Mesothelial cell of epicardium (in vitro differentiated cells): ENCODE data around the gene CIPC. TPM values are rescaled to one million over a fixed set of nuclear protein-coding genes. Genes with fewer than 3 reads are reported as not detected.
A peak's percentile ranks its signal among the peaks of the same experiment; 100 is the strongest.

ENCODE experiments used
- DNase-seq, 2 experiments: peaks; one replicate each; pipeline ENCODE4 v3.0.0; 2021; ENCODE audit warnings: low spot score in 2 of 2; ENCODE audit not compliant: unreplicated experiment in 2 of 2
- H3K27ac Mint-ChIP-seq: 2 replicates; pipeline ENCODE4 v1.8.0; 2021; ENCODE audit warnings: mixed read lengths
- H3K27me3 Mint-ChIP-seq: 2 replicates; pipeline ENCODE4 v1.8.0; 2021; ENCODE audit warnings: low read depth, mixed read lengths
- H3K36me3 Mint-ChIP-seq: 2 replicates; pipeline ENCODE4 v1.8.0; 2021; ENCODE audit warnings: mixed read lengths
- H3K4me1 Mint-ChIP-seq: 2 replicates; pipeline ENCODE4 v1.8.0; 2021; ENCODE audit warnings: mixed read lengths
- H3K4me3 Mint-ChIP-seq: 2 replicates; pipeline ENCODE4 v1.8.0; 2021; ENCODE audit warnings: mild to moderate bottlenecking, moderate library complexity, mixed read lengths
- H3K9me3 Mint-ChIP-seq: 2 replicates; pipeline ENCODE4 v1.8.0; 2021; ENCODE audit warnings: mixed read lengths
- total RNA-seq: library from RNA; stranded (reverse); gene quantifications from 3 replicates; pipeline ENCODE4 v1.2.1, GENCODE V29; 2021
- TF ChIP-seq, protein P1 (sequence below): fragments of 200-600 bp; sonication (generic); IDR thresholded peaks from one replicate; pipeline ENCODE4 v1.5.0; 2021; ENCODE audit warnings: antibody characterized with exemption; ENCODE audit not compliant: unreplicated experiment

Gene CIPC
- total RNA-seq, 1 donor from 2014 or later = 22.9 TPM

DNA sequence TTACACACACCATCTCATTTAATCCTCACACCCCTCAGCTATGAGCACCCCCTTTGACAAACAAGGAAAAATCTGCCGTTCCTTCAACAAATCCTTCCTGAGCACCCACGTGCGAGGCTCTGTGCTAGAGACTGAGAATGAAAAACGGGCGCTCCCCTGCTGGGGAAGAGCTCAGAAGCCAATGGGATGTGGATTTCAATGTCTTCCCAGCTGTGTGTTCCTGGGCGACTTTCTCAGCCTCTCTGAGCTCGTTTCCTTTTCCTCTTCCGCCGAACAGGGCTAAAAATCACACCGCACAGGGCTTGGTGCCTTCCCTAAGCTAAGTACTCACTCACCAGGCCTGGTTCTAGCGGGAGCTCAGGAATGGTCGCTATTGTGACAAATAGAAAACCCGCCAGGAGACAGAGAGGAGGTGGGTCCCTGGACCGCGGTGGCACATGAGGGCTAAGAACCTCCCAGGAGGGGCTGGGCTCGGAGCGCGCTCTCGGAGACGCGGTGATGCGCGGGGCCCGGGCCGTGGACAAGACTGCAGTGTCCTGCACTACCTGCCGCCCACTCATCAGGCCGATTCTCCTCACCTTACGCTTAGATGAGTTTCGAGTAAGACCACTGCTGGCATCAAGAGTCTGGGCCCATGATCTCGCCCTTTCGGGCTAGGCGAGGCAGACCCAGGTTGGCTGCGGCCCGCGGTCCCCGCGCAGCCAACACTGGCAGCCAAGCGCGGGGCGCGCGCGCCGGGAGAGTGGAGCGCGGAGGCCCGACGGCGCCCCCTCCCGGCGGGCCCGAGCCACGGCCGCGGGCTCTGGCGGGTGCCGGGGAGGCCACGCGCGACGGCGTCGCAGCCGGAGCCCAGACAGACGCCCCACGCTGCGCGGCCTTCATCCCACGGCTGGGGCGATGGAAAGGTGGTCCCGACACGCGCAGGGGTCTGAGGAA, 26.6 kb downstream of the CIPC start:
- Mint-ChIP-seq H3K36me3 (peaks cover 4% of the 10 kb centered on the region), H3K4me1 (peaks cover 22% of the 10 kb centered on the region), H3K4me3 (peak overlapping the region; percentile 77), H3K27me3 (peaks cover 59% of the 10 kb centered on the region), H3K27ac (no peak overlapping the region), H3K9me3 (no peaks in the 10 kb centered on the region)
- DNase-seq = peak in 1 of 2 experiments; percentile 73
- TF ChIP-seq, protein P1, sequence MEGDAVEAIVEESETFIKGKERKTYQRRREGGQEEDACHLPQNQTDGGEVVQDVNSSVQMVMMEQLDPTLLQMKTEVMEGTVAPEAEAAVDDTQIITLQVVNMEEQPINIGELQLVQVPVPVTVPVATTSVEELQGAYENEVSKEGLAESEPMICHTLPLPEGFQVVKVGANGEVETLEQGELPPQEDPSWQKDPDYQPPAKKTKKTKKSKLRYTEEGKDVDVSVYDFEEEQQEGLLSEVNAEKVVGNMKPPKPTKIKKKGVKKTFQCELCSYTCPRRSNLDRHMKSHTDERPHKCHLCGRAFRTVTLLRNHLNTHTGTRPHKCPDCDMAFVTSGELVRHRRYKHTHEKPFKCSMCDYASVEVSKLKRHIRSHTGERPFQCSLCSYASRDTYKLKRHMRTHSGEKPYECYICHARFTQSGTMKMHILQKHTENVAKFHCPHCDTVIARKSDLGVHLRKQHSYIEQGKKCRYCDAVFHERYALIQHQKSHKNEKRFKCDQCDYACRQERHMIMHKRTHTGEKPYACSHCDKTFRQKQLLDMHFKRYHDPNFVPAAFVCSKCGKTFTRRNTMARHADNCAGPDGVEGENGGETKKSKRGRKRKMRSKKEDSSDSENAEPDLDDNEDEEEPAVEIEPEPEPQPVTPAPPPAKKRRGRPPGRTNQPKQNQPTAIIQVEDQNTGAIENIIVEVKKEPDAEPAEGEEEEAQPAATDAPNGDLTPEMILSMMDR = peak; percentile 60

DNA sequence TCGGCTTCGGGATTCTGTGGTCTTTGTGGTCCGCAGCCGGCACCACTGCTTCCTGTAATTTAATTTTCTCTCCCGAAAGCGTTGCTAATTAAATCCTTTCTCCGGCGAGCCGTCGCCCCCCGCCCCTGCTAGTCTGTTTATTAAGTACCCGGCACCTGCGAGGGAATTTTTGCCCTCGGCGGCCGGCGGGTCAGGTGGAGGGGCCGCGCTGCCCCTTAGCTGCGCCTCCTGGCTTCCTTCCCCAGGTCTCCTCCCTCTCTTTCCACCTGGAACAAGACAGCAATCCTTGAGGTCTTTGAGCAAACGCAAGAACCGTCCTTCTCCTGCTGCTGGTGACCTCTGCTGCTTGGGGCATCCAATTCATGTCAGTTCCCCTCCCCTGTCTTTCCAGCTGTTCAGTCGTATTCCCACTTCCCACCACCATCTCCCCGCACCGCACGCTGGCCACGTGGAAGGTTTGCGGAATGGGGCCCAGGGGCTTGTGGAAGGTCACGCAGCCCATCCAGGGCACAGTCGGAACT, 27.3 kb downstream of the CIPC start:
- no peak for DNase-seq
- Mint-ChIP-seq H3K27me3 (peaks cover 66% of the 10 kb centered on the region), H3K27ac (no peak overlapping the region), H3K36me3 (peaks cover 4% of the 10 kb centered on the region), H3K4me3 (peak overlapping the region; percentile 66), H3K4me1 (peaks cover 22% of the 10 kb centered on the region), H3K9me3 (no peaks in the 10 kb centered on the region)
- TF ChIP-seq, protein P1 = no peak

DNA sequence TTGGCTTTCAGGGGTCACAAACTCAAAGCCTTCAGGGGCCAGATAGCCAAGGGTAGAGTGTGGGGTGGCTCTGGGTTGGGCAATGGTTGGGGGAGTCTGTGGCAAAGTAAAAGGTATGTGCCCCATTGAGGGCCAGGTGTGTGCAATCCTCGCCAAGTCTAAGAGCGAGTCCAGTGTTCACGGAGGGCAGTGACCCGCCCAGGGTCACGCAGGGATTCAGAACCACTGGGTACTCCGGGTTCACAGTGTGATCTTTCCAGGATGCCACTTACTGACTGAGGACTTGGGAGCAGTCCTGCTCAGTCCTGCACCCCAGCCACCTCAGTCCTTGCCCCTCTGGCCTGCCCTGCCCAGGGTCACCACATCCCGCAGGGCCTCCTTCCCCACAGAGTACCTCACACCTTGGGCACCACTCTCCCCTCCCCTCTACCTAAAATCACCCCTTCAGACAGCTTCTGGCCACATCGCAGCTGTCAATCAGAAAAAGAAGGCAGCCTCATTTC, 27.8 kb downstream of the CIPC start:
- peaks cover 1% of the 10 kb centered on the region for H3K36me3 Mint-ChIP-seq
- TF ChIP-seq, protein P1 = no peak
- no peak overlapping the region for H3K27ac Mint-ChIP-seq
- peaks cover 71% of the 10 kb centered on the region for H3K27me3 Mint-ChIP-seq
- H3K9me3 Mint-ChIP-seq = no peaks in the 10 kb centered on the region
- peak overlapping the region; percentile 66 for H3K4me3 Mint-ChIP-seq
- DNase-seq = no peak
- H3K4me1 Mint-ChIP-seq = peaks cover 22% of the 10 kb centered on the region

DNA sequence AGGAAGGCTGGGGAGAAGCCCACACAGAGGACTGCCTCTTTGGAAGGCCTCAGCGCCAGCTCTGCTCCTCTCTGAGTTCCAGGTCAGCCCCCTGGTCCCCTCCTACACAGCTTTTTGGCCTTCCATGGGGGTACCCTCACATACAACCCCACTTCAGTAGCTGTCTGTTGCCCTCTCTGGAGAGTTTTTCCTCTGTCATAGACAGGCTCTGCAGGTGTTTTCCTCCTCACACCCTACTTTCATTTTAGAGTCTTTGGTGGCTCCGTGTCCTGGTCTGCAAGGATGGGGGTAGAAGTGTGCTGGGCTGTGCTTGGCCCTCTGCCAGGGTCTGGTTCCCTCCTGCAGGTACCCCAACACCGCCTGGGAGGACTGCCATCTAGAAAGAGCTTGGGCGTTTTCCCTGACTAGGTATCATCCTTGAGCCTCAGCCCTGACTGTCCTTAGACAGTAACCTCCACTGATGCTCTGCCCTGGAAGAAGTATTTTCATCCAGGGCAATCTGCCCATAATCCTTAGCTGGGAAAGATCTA, 28.5 kb downstream of the CIPC start:
- Mint-ChIP-seq H3K27ac (no peak overlapping the region), H3K4me3 (no peak overlapping the region), H3K27me3 (peaks cover 76% of the 10 kb centered on the region), H3K4me1 (peaks cover 22% of the 10 kb centered on the region), H3K9me3 (no peaks in the 10 kb centered on the region), H3K36me3 (no peaks in the 10 kb centered on the region)
- no peak for DNase-seq
- TF ChIP-seq, protein P1 = no peak

DNA sequence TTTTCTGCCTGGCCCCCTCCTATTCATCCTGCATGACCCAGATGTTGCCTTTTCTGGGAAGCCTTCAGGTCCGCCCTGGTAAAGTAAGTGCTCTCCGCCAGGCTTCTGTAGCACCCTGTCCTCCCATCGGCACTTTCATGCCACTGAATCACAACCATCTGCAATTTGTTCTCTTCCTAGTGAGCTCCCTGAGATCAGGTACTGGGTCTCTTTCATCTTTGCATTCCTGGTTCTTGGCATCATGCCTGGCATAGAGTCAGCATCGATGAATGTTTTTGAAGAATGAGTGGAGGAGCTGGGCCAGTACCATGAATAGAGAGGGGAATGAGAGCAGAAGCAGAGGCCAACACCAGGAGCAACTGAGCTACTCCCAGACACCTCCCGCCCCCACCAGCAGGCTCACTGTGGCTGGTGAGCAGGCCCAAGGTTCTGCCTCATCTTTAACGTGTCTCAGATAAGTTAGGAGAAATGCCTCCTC, 30.4 kb downstream of the CIPC start:
- Mint-ChIP-seq H3K27ac (peak overlapping the region; percentile 27), H3K36me3 (no peaks in the 10 kb centered on the region), H3K27me3 (peaks cover 94% of the 10 kb centered on the region), H3K4me3 (no peak overlapping the region), H3K9me3 (no peaks in the 10 kb centered on the region), H3K4me1 (peaks cover 21% of the 10 kb centered on the region)
- TF ChIP-seq, protein P1 = no peak
- DNase-seq = no peak
